HepG2 (cell line): Measurements from ENCODE around the gene RHOBTB1. TPM values are rescaled to one million over a fixed set of nuclear protein-coding genes. Genes with fewer than 3 reads are reported as not detected.

Source experiments
- GATAD2A ChIP-seq: IDR thresholded peaks from 2 replicates; pipeline ENCODE4 v1.6.1; 2016
- HOXA9 ChIP-seq: sonication (generic); formaldehyde crosslinking; IDR thresholded peaks from 2 replicates; pipeline ENCODE4 v1.8.1; 2022; ENCODE audit warnings: missing genetic modification reagents, mild to moderate bottlenecking, moderate library complexity, borderline replicate concordance
- MAF1 ChIP-seq: sonication (generic); formaldehyde crosslinking; IDR thresholded peaks from 2 replicates; pipeline ENCODE4 v1.5.0; 2020; ENCODE audit warnings: missing genetic modification reagents, borderline replicate concordance
- MNT ChIP-seq: fragments of 450-650 bp; IDR thresholded peaks from 2 replicates; pipeline ENCODE4 v1.6.1; 2016
- NR2F6 ChIP-seq, 2 experiments: IDR thresholded peaks; 2 replicates each; pipeline ENCODE4 v1.6.1; 2016; ENCODE audit warnings: antibody characterized with exemption in 1 of 2, mild to moderate bottlenecking in 1 of 2
- PATZ1 ChIP-seq: sonication (generic); formaldehyde crosslinking; IDR thresholded peaks from 2 replicates; pipeline ENCODE4 v1.4.0; 2020; ENCODE audit warnings: missing genetic modification reagents
- PAX8 ChIP-seq: sonication (generic); formaldehyde crosslinking; IDR thresholded peaks from 2 replicates; pipeline ENCODE4 v1.8.0; 2022; ENCODE audit warnings: mild to moderate bottlenecking, missing genetic modification reagents, borderline replicate concordance
- PHB2 ChIP-seq: fragments of 450-650 bp; IDR thresholded peaks from 2 replicates; pipeline ENCODE4 v1.6.1; 2018; ENCODE audit not compliant: partially characterized antibody
- PHF5A ChIP-seq: IDR thresholded peaks from one replicate; pipeline ENCODE4 v1.6.1; 2018; ENCODE audit warnings: low read depth, missing genetic modification reagents; ENCODE audit not compliant: unreplicated experiment
- SALL1 ChIP-seq: sonication (generic); formaldehyde crosslinking; IDR thresholded peaks from 2 replicates; pipeline ENCODE4 v1.8.0; 2022; ENCODE audit warnings: mild to moderate bottlenecking, missing genetic modification reagents
- SP4 ChIP-seq: sonication (generic); formaldehyde crosslinking; IDR thresholded peaks from 2 replicates; pipeline ENCODE4 v1.8.1; 2023; ENCODE audit warnings: mild to moderate bottlenecking, missing genetic modification reagents
- TMF1 ChIP-seq: sonication (generic); formaldehyde crosslinking; IDR thresholded peaks from 2 replicates; pipeline ENCODE4 v1.8.1; 2022; ENCODE audit warnings: low read depth, missing genetic modification reagents
- ZBTB20 ChIP-seq: sonication (generic); formaldehyde crosslinking; IDR thresholded peaks from 2 replicates; pipeline ENCODE4 v1.8.1; 2023; ENCODE audit warnings: missing genetic modification reagents, low read depth, mild to moderate bottlenecking, borderline replicate concordance
- ZBTB44 ChIP-seq: sonication (generic); formaldehyde crosslinking; IDR thresholded peaks from 2 replicates; pipeline ENCODE4 v1.4.0; 2020; ENCODE audit warnings: missing genetic modification reagents
- ZNF329 ChIP-seq: sonication (generic); formaldehyde crosslinking; IDR thresholded peaks from 2 replicates; pipeline ENCODE4 v1.9.0; 2021; ENCODE audit warnings: low read depth, mild to moderate bottlenecking, missing genetic modification reagents
- ZNF615 ChIP-seq: sonication (generic); formaldehyde crosslinking; IDR thresholded peaks from 2 replicates; pipeline ENCODE4 v1.5.0; 2020; ENCODE audit warnings: mild to moderate bottlenecking, missing genetic modification reagents, borderline replicate concordance
- ZNF674 ChIP-seq: sonication (generic); formaldehyde crosslinking; IDR thresholded peaks from 2 replicates; pipeline ENCODE4 v1.5.0; 2020; ENCODE audit warnings: low read depth, mild to moderate bottlenecking, missing genetic modification reagents
- polyA plus RNA-seq, 8 experiments: library from polyadenylated mRNA; depleted of rRNA in 3 of 8; stranded (reverse) in 7 of 8; unstranded in 1 of 8; fragments of >200 nt; fragmentation: Illumina TruSeq in 4 of 8; extraction: Trizol in 4 of 8; gene quantifications; 2 replicates each; pipeline versions ENCODE4 v1.2.1 to v1.2.3, GENCODE V29; 2011 to 2016; ENCODE audit warnings: low read depth in 4 of 8, missing spikeins in 1 of 8, mixed read lengths in 1 of 8; ENCODE audit not compliant: insufficient read depth in 1 of 8
- total RNA-seq, 5 experiments: library from RNA; depleted of rRNA; stranded (reverse); fragments of >200 nt; fragmentation: Illumina TruSeq; extraction: Trizol; gene quantifications; 2 replicates each; pipeline ENCODE4 v1.2.3, GENCODE V29; 2016; ENCODE audit warnings: low read depth in 1 of 5
- TF ChIP-seq, protein P1 (sequence below): IDR thresholded peaks from 2 replicates; pipeline ENCODE4 v1.6.1; 2016; ENCODE audit warnings: low read depth, missing genetic modification reagents, missing compliant biosample characterization

Gene RHOBTB1
- total and polyA plus RNA-seq, 2 of the 13 experiments (the other 11 are each of a cell fraction or from before 2014, with no cell fraction given) = 18.8 to 59.5 TPM

DNA sequence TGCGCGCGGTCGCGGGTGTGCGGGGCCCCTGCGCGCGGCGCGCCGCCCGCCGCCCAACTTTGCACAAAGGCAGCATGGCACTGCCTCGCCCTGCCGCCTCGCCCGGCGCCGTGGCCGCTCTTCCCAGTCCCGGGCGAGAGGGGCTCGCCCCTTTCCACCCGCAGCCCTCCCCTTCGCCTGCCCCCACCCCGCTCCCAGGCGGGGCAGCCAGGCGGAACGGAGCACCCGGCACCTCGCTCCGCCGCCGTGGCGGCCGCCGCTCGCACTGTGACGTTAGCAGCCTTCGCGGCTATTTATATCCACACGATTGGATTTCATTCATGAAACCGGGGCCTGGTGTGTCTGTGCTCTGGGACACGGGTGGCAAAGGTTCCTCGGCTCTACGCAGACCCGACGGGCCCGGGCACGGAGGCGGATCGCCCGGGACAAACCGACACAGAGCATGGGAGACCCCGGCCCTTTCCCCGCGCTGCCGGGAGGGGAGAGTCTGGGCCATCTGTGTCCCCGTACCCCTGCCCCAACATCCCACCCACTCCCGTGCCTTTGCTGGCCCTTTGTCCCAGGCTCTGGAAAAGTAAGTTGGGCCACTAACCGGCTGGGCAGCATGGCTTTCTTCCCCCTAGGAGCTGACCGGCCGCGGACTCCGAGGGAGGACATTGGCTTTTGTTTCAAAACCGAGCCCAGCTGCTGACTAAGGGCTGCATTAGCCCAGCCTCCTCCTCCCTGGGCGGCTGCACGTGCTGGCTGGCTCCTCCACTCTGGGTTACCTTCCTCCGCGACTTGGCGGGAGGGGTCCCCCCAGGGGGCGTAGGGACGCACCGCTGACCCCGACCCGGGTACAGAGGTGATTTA lies at the start of gene RHOBTB1 (continued):
- TF ChIP-seq, protein P1, sequence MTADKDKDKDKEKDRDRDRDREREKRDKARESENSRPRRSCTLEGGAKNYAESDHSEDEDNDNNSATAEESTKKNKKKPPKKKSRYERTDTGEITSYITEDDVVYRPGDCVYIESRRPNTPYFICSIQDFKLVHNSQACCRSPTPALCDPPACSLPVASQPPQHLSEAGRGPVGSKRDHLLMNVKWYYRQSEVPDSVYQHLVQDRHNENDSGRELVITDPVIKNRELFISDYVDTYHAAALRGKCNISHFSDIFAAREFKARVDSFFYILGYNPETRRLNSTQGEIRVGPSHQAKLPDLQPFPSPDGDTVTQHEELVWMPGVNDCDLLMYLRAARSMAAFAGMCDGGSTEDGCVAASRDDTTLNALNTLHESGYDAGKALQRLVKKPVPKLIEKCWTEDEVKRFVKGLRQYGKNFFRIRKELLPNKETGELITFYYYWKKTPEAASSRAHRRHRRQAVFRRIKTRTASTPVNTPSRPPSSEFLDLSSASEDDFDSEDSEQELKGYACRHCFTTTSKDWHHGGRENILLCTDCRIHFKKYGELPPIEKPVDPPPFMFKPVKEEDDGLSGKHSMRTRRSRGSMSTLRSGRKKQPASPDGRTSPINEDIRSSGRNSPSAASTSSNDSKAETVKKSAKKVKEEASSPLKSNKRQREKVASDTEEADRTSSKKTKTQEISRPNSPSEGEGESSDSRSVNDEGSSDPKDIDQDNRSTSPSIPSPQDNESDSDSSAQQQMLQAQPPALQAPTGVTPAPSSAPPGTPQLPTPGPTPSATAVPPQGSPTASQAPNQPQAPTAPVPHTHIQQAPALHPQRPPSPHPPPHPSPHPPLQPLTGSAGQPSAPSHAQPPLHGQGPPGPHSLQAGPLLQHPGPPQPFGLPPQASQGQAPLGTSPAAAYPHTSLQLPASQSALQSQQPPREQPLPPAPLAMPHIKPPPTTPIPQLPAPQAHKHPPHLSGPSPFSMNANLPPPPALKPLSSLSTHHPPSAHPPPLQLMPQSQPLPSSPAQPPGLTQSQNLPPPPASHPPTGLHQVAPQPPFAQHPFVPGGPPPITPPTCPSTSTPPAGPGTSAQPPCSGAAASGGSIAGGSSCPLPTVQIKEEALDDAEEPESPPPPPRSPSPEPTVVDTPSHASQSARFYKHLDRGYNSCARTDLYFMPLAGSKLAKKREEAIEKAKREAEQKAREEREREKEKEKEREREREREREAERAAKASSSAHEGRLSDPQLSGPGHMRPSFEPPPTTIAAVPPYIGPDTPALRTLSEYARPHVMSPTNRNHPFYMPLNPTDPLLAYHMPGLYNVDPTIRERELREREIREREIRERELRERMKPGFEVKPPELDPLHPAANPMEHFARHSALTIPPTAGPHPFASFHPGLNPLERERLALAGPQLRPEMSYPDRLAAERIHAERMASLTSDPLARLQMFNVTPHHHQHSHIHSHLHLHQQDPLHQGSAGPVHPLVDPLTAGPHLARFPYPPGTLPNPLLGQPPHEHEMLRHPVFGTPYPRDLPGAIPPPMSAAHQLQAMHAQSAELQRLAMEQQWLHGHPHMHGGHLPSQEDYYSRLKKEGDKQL = no peak
- TF ChIP-seq ZNF674 (CRISPR knock-in tag) (no peak), ZBTB44 (CRISPR knock-in tag) (no peak), PHB2 (no peak), MNT (no peak), PATZ1 (CRISPR knock-in tag) (peak; percentile 65), SP4 (no peak), HOXA9 (CRISPR knock-in tag) (no peak), PHF5A (no peak), GATAD2A (CRISPR knock-in tag) (no peak; the same call in 1 of the 2 replicates), NR2F6 (IDR thresholded peaks at IDR 0.05) (no peak), NR2F6 (CRISPR knock-in tag; IDR thresholded peaks at IDR 0.05) (no peak), ZBTB20 (no peak), ZNF615 (CRISPR knock-in tag) (no peak), MAF1 (no peak), TMF1 (CRISPR knock-in tag) (no peak), ZNF329 (CRISPR knock-in tag) (0 out of 2 replicates have a peak, but pooled peaks have one; percentile 24), SALL1 (CRISPR knock-in tag) (peak; percentile 50; the same call in 1 of the 2 replicates), PAX8 (no peak)
